ENCODE results near the gene GNB2.

- TF ChIP-seq CTCF (conservative IDR thresholded peaks at IDR 0.05 in 1 of 2, IDR thresholded peaks at IDR 0.05 in 1 of 2; ENCODE audit: extremely low read depth in 1 of 2, insufficient read depth in 1 of 2, low read depth in 1 of 2, low read length in 2 of 2) (no peak), EZH2 (IDR thresholded peaks at IDR 0.05; ENCODE audit: borderline replicate concordance, low read length) (no peak)
These were observed 9.6 kb downstream of the GNB2 start for GRCh38 chr7:100682991-100683658.

Measured in mammary epithelial cell (primary cell).